HG02943 (cell line): ENCODE data around the gene POTEC.
"Not testable (repeated sequence)": the region's sequence is repeated elsewhere in the genome, so short reads cannot be mapped to it uniquely, and the experiment has no call there.

ENCODE experiments used
- ATAC-seq: cut with Tn5 transposase; IDR thresholded peaks from one replicate; pipeline ENCODE4 v1.9.1; 2021; ENCODE audit warnings: mild to moderate bottlenecking, low read depth, moderate library complexity; ENCODE audit not compliant: unreplicated experiment

Gene POTEC

DNA sequence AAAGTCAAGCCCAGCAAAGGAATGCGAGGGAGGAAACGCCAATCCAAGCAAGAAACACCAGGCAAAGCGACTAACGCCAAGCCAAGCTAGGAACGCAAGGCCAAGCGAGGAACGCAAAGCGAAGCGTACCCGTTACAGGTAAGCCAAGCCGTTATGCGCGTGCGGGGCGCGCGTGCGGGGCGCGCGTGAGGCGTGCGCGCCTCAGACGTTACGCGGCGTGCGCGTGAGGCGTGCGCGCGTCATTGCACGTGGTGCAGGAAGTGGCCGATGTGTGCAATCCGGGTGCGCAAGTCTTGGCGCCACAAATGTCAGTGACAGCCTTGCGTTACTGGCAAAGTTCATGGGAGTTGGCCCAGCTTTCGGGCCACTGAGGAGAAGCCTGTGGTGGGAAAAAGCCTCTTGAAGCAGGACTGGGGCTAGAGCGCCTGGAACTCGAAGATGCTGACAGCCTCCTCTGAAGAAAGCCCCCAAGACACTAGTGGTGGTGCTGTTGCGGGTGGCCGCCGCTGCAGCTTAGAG, at the start of gene POTEC:
POTEC (minus strand) TSS at position 155 of the 519 bp plus-strand sequence. CDS start 454 bp downstream, outside the sequence.
- not testable (repeated sequence) for ATAC-seq

DNA sequence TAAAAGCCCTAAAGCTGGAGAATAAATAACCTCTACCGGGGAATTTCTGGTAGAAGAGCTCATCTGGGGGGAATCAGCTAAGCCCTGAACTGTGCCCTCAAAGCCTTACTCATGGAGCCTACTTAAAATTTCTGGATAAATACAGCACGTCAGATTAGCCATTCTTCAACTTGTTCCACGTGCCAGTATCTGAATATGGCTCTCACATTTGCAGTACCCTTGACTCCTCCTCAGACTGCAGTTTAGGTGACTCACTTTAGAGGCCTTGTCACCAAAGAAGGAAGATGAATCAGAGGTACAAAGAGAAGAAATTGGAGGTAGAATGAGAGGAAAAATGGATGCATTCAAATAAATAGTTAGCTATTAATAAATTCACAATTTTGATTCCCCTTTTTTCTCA, 34.6 kb upstream of the POTEC start:
- ATAC-seq = no peak

DNA sequence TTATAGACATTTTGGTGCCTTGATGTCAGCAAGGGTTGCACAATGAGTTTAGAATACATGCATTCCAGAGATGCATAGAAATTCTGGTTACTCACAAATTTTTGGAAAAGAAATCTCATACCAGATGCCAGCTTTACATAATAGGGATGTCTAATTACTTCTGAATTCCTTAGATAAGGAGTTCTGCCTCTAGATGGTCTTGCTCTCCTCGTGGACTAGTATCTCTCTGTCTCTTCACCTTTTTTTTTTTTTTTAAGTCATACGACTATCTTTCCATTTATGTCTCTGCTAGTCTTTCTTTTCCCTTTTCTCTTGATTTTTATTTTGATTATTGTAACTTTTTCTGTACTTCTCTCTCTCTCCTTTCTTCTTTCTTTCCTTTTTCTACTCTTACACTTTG, 16.1 kb upstream of the POTEC start:
- ATAC-seq = not testable (repeated sequence)

DNA sequence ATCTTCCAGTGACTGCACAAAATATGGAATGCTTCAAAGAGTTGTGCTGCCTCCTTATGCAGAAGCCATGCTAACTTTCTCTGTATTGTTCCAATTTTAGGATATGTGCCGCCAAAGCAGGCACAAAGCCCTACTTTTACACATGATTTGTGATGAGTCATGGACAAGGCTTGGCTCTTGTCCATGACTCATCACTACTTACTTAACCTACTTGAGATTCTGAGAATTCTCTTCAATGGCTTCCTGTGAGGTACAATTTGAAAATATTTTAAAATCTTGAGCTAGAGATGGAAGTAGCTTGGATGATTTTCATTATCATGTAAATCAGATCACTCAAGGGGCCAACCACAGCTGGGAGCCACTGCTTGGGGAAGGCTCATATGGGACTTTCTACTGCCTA, 11.7 kb downstream of the POTEC start:
- not testable (repeated sequence) for ATAC-seq

DNA sequence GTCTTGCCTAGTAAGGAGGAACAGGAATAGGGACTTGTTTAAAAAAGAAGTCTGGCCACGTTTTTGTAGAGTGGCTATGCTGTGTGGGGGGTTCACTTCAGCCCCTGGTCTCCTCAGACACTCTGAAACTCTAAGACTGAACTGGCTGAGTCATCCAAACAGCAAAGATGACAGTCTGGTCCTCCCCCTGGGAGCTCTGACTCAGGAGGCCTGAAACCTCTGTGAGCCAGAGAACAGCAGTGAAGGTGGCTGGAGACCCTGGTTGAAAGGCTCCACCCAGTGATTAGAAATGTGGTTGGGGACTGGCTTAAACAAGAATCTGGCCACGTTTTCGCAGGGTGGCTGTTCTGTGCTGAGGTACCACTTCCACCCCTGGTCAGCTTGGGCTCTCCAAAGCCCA, 32.7 kb downstream of the POTEC start:
- ATAC-seq = not testable (repeated sequence)

DNA sequence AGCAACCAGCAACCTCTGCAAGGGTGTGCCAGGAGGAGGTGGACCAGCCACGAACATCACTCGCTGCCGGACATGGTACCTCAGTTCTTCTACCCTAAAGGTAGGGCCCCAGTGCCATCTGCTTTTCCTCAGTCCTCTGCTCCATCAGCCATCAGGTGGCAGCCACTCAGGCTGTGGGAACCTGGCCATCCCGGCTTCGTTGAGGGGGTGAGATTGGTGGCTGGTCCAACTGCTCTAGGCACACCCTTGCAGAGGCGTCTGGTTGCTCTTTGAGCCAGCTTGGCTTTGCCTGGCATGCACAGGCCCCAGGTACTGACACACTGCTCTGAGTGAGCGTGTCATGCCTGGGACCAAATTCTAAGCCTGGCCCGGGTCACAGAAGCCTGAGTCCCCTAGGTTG, 39.7 kb downstream of the POTEC start:
- ATAC-seq = not testable (repeated sequence)

DNA sequence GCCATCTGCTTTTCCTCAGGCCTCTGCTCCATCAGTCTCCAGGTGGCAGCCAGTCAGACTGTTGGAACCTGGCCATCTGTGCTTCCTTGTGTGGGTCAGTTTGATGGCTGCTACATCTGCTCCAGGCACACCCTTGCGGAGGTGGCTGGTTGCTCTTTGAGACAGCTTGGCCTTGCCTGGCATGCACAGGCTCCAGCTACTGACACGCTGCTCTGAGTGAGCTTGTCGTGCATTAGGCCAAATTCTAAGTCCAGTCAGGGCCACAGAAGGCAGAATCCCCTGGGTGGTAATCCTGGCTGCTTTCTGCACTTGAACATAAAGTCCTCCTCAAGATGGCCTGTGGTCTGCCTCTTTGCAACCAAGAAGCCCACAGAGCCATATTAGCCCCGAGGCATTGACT, 41.5 kb downstream of the POTEC start:
- ATAC-seq = not testable (repeated sequence)

DNA sequence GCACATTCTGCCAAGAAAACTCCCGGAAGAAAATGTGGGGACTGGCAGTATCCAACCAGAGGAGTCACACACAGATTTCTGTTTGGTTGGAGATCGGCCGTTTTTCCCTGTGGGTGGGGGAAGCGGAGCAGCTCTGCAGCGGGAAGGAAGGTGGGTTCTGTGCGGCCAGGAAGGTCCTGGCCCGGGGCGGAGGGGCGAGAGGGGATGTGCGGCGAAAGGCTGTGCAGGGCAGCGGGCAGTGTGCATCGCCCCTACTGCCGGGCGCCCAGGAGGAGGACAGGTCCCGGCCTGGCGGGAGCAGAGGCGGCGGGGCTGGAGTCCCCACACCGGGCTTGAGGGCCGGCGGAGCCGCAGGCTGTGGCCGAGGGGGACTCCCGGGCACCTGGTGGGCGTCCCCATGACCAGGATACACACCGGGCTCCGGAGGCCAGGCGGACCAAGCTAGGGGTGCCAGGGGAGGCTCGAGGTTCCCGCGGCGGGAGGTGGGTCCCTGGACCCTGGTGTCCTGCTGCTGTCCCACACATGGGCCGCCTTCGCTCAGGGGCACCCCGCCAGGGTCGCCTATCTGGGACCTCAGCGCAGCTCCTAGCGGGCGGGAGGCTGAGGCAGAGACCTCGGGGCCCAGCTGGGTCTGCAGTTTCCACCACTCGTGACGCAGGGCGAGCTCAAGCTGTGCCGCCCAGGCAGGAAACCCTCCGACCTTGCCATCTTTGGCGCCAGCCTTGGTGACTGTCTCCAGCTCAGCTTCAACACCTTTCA, 54.0 kb downstream of the POTEC start:
- not testable (repeated sequence) for ATAC-seq

DNA sequence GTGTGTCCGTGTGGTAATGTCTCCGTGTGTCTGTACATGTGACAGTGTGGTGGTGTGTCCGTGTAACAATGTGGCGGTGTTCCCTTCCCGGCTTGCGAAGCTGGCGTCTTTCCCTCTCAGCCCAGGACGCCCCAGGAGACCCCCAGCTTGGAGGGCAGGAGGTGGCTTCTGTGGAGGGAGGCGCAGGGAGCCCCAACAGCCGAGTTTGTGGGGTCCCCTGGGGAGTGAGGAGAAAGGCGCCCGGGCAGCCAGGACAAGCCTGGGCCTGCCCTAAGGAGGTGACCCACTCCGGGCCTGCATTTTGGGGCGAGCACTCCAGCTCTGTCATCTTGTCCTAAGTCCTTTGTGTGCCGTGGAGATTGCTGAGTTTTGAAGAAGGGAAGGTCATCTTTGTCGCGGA, 54.6 kb downstream of the POTEC start:
- ATAC-seq = not testable (repeated sequence)

DNA sequence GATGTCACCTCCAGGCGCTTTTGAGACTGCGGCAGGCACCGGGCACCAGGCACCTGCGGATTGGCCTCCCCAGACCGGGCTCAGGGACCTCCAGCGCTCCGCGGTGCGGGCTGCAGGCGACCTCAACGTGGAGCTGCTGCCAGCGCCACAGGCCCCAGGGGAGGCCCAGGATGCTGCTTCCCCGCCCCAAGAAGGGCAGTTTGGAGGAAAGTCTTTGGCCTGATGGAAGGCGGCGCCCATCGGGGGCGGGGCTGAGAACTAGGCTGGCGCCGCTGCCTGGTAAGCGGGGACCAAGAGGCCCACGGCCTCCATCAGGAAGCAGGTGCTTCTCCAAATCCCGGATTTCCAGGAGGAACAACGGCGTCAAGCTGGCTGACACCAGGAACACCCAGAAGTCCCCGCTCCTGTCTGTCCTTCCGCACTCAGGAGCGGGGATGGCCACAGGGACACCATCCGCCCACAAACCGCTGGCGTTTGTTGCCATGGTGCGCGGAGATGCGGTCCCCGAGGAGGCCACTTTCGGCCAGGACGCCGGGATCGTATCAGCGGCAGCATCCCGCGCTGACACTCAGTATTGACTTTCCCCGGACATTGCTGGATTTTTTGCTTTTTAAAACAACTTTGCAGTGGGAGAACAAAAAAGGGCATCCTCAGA, 56.3 kb downstream of the POTEC start:
- not testable (repeated sequence) for ATAC-seq

DNA sequence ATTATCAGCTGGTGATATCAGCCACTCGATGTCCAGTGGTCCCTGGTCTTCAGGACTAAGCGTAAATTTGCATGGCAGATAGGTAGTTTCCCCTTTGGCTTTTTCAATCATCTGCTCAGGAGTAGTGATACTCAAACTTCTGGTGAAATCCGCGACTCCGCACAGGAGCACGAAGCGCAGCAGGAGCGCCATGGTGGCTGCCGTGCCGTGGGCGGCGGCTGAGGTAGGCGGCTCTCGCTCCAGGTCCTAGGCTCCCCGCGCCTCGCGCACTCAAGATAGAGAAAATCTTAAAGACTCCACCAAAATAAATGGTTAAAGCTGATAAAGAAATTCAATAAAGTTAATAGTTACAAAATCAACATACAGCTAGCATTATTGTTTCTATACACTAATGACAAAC, 64.3 kb downstream of the POTEC start:
- ATAC-seq = not testable (repeated sequence)

DNA sequence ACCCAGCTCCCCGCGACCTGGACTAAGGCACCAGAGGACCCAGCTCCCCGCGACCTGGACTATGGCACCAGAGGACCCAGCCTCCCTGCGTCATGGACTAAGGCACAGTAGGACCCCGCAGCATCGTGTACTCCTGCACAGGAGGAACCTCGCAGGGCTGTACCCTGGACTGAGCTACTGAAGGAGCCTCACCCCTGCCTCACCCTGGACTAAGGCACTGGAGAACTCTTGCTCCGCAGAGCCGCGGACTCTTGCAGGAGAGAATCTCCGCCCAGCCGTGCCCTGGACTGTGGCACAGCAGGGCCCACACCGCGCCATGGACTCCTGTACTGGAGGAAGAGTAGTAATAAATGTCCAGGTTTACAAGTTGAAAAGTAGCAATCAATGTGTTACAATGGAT, 67.9 kb downstream of the POTEC start:
- not testable (repeated sequence) for ATAC-seq

DNA sequence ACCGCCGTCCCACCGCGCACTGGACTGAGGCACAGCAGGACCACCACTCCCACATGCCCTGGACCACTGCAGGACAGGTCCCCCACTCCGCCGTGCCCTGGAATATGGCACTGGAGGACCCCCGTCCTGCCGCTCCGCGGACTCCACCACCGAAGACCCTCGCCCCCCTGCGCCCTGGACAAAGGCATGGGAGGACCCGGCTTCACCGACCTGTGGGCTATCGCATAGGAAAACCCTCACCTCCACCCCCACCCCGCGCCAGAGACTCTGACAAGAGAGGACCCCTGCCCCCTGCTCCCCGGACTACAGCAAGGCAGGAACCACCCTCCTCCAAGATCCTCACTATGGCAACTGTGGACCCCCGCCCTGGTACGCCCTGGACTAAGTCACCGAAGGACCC, 68.6 kb downstream of the POTEC start:
- ATAC-seq = not testable (repeated sequence)

DNA sequence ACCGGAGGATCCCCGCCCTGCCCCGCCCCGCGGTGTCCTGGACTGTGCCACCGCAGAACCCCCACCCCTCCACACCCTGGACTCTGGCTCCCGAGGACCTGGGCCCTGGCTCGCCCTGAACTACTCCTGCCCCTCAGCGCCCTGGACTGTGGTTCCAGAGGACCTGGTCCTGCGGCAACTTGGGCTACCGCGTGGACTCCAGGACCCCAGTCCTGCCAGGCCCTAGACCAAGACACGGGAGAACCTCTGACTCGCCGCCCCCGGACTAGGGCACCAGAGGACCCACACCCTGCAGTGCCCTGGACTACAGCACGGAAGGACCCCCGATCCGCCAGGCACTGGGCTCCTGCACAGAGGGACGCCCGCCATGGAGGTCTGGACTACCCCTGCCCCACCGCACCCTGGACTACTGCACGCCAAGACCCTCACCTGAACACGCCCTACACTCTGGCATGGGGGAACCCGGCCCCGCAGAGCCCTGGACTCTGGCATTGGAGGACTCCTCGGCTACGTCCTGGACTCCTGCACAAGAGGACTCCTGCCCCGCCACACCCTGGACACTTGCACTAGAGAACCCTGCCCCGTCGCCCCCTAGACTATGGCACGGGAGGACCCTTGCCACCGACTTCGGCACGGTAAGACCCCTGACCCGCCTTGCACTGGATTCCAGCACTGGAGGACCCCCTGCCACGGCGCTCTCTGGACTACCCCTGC, 69.2 kb downstream of the POTEC start:
- ATAC-seq = not testable (repeated sequence)

DNA sequence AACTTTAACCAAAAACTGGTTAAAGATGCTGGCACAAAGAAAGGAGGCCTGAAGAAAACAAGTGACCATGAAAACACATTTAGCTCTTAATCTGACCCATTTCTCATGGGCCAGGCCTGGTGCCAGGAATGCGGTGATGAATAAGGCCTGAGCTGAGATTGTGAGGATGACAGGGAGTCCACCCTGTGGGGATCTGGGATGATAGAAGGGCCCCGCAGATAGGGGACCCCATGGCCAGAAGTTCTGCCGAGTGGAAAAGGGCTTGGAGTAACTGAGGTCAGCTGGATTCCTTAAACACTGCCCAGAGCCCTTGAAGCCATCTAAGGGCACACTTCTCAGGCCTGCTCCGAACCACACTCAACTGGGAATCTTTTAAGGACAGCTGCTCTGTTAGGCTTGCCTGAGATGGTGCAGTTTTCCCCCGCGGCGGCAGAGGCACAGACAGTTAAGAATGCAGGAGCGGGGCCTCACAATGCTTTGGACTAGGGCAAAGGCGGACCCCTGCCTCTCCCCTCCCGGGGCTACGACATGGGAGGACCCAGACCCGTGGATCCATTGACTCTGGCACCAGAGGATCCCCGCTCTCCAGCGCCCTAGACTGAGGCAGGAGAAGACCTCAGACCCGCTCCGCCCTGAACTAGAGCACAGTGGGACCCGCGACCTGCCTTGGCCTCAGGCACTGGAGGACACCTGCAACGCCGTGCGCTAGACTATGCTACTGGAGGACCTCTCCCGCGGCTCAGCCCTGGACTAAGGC, 70.0 kb downstream of the POTEC start:
- ATAC-seq = not testable (repeated sequence)

DNA sequence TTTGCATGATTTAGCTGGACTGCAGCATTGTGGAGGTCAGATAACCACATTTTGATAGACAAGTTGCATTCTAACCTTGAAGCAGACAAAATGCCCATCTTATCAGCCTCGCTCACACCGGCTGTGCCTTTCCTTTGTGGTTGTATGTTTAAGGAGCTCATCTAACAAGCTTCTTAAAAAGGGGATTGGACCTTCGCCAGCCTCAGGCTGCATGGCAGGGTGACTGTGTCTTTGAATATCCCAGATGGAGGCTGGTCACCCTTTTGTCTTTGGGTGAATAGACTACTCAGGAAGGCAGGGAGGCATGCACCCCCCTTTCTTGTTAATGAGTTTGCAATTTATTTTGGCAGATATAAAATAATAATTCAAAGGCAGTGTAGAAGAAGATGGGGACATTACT, 72.1 kb downstream of the POTEC start:
- ATAC-seq = not testable (repeated sequence)

DNA sequence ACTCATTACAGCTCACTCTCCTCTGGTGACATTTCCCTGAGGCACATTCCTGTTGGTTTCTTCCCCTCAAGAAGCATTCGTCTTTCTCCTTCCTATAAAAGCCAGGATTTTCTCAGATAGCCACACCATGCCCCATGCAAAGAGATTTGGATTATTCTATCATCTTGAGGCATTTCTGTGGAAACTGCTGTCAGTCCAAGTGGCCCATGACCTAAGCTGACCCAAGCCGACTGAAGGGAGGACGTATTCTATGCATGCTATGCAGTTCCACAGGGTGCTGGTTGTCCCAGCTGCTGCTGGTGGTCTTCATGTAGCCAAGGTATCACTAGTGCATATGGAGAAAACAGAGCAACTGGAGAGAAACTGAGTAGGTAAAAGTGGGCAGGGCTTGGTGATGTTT, 73.0 kb downstream of the POTEC start:
- not testable (repeated sequence) for ATAC-seq

DNA sequence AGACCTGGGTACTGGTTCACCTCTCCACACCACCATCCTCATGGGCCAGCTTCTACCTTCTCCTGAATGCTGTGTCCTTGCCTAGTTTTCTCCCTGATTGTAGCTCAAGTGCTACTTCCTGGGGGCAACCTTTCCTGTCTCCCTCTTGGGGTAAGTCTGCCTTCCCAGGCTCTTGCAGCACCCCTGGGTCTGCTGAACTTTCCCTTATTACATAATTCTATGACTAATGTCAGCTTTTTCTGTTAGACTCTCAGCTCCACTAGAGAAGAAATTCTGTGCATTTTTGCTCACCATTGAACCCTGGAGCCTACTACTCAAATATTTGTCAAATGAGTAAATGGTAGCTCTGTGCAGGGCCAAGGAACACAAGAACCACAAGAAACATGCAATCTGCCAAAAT, 73.4 kb downstream of the POTEC start:
- not testable (repeated sequence) for ATAC-seq

DNA sequence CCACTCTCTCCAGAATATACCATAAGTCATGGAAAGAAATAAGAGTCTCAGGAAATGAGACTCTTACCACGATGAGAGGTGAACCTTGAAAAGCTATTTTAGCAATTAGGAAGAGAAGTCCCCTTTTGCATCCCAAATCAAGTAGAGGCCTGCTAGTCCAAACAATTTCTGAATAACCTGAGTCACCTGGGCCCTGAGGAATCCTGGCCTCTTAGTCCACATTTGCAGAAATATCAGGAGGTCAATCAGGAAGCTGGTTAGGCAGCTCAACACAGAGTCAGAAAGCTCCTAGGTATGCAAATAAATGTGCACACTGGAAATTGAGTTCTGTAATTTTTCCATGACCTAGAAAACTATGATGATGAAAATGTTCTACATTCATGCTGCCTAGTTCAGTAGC, 77.4 kb downstream of the POTEC start:
- not testable (repeated sequence) for ATAC-seq
